SK-N-MC (cell line): Measurements from ENCODE around the gene TIMM44.

Experiments
- EZH2 ChIP-seq: fragments of 200-600 bp; sonication (generic); IDR thresholded peaks from one replicate; pipeline ENCODE4 v1.6.1; 2017; ENCODE audit warnings: antibody characterized with exemption
- FOXP2 ChIP-seq: optimal IDR thresholded peaks from 2 replicates; pipeline ENCODE3; 2011; ENCODE audit warnings: mild to moderate bottlenecking, moderate library complexity; ENCODE audit not compliant: insufficient read depth; ENCODE audit errors: extremely low read length, control extremely low read depth
- POLR2AphosphoS5 ChIP-seq: IDR thresholded peaks from 2 replicates; pipeline ENCODE4 v1.6.1; 2012; ENCODE audit warnings: mild to moderate bottlenecking, low read depth, low read length, borderline replicate concordance

DNA sequence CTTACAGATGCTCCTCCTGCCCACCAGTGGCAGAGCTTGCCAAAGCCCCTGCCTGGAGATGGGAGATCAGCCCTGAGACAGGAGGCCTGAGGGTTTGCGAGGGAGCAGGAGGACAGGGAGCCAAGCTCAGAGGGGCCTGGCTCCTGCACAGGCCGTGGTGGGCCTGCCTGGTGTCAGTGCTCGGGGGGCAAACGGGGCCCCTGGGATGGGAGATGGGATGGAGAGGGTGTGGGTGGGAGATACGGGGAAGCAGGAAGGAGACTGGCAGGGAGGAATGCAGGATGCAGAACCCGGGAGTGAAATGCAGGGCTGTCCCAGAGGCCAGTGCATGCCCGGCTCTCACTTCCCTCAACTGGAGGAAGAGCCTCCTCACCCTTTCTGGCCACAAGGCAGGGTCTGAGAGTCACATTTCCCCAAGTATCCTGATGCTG lies 42.0 kb upstream of the TIMM44 start:
- TF ChIP-seq EZH2 (no peak), POLR2AphosphoS5 (no peak), FOXP2 (no peak)
